H1 (cell line): ENCODE measurements around the gene QDPR. TPM values are rescaled to one million over a fixed set of nuclear protein-coding genes. Genes with fewer than 3 reads are reported as not detected.

ENCODE experiments used
- CTCF ChIA-PET: fragments of 300-600 bp; sonication (Branson Sonifier 250); formaldehyde crosslinking; loops from one replicate; lab custom pipeline; 2021; ENCODE audit not compliant: partially characterized antibody; lab: Charles Lee
- POLR2A ChIA-PET: fragments of 300-600 bp; sonication (Branson Sonifier 250); formaldehyde crosslinking; loops from one replicate; lab custom pipeline; 2021; ENCODE audit warnings: inconsistent platforms; ENCODE audit not compliant: partially characterized antibody; lab: Charles Lee
- DNase-seq, 2 experiments: peaks; one replicate each; pipeline versions ENCODE4 v3.0.0 to v3.0.0-alpha.2; 2010 to 2022; ENCODE audit warnings: low spot score in 2 of 2, low read depth in 1 of 2, mixed read lengths in 1 of 2
- FAIRE-seq: peaks from 2 replicates; lab custom pipeline; 2011; peaks lifted over from hg19 to GRCh38; lab: Jason Lieb, UNC
- H2AFZ ChIP-seq: 2 replicates; pipeline ENCODE4 v1.8.1; 2012; ENCODE audit warnings: low read length, inconsistent platforms
- H2AK5ac ChIP-seq: 2 replicates; pipeline ENCODE4 v1.6.1; 2013; ENCODE audit warnings: low read depth, low read length
- H2BK120ac ChIP-seq: replicated peaks from 2 replicates; pipeline ENCODE3; 2013; ENCODE audit warnings: low read depth, low read length, inconsistent platforms
- H2BK12ac ChIP-seq: 2 replicates; pipeline ENCODE4 v1.6.1; 2013; ENCODE audit warnings: low read depth, low read length
- H2BK15ac ChIP-seq: 2 replicates; pipeline ENCODE4 v1.6.1; 2013; ENCODE audit warnings: low read length
- H2BK20ac ChIP-seq: 2 replicates; pipeline ENCODE4 v1.6.1; 2013; ENCODE audit warnings: low read length
- H2BK5ac ChIP-seq: 2 replicates; pipeline ENCODE4 v1.6.1; 2013; ENCODE audit warnings: low read depth, low read length
- H3K14ac ChIP-seq: 2 replicates; pipeline ENCODE4 v1.6.1; 2013; ENCODE audit warnings: inconsistent platforms; ENCODE audit not compliant: insufficient read length
- H3K18ac ChIP-seq: 2 replicates; pipeline ENCODE4 v1.6.1; 2013; ENCODE audit warnings: low read length; ENCODE audit errors: extremely low read depth
- H3K23ac ChIP-seq: 2 replicates; pipeline ENCODE4 v1.6.1; 2013; ENCODE audit warnings: inconsistent platforms; ENCODE audit not compliant: insufficient read length
- H3K23me2 ChIP-seq: 2 replicates; pipeline ENCODE4 v1.6.1; 2013; ENCODE audit warnings: low read depth, low read length
- H3K27ac ChIP-seq: 2 replicates; pipeline ENCODE4 v1.6.1; 2011; ENCODE audit warnings: low read depth, low read length, inconsistent platforms
- H3K27me3 ChIP-seq, 4 experiments: replicated peaks in 1 of 4; 1 replicate in 1 of 4; 2 replicates in 3 of 4; pipeline versions ENCODE4 v1.6.1 to v1.8.1; 2011 to 2013; ENCODE audit warnings: low read length in 3 of 4, mild to moderate bottlenecking in 3 of 4, inconsistent platforms in 2 of 4, mixed read lengths in 2 of 4, moderate library complexity in 1 of 4; ENCODE audit not compliant: control insufficient read depth in 3 of 4, insufficient read depth in 3 of 4; ENCODE audit errors: extremely low read depth in 1 of 4
- H3K36me3 ChIP-seq, 4 experiments: 2 replicates each; pipeline versions ENCODE4 v1.6.1 to v1.8.1; 2011 to 2013; ENCODE audit warnings: mild to moderate bottlenecking in 4 of 4, low read length in 3 of 4, moderate library complexity in 2 of 4, control low read depth in 1 of 4, inconsistent platforms in 1 of 4; ENCODE audit not compliant: insufficient read depth in 4 of 4, control insufficient read depth in 2 of 4
- H3K4ac ChIP-seq: replicated peaks from 2 replicates; pipeline ENCODE3; 2013; ENCODE audit warnings: low read length, low read depth, mixed read lengths, inconsistent platforms; ENCODE audit not compliant: insufficient read length
- H3K4me1 ChIP-seq, 4 experiments: replicated peaks in 1 of 4; 1 replicate in 1 of 4; 2 replicates in 3 of 4; pipeline versions ENCODE4 v1.6.1 to v1.8.1; 2011 to 2013; ENCODE audit warnings: low read length in 3 of 4, inconsistent platforms in 2 of 4, mixed read lengths in 1 of 4; ENCODE audit not compliant: insufficient read depth in 4 of 4, control insufficient read depth in 3 of 4
- H3K4me2 ChIP-seq, 2 experiments: 2 replicates each; pipeline versions ENCODE4 v1.6.1 to v1.8.1; 2011 to 2013; ENCODE audit warnings: low read depth in 2 of 2, low read length in 2 of 2, control low read depth in 1 of 2, inconsistent platforms in 1 of 2, mild to moderate bottlenecking in 1 of 2; ENCODE audit not compliant: insufficient read depth in 1 of 2
- H3K4me3 ChIP-seq, 4 experiments: fragments of 200-600, 300-600 bp in 1 of 4; sonication (generic), shearing (Covaris generic), sonication (Bioruptor Twin) in 1 of 4; 2 replicates each; pipeline versions ENCODE4 v1.5.1 to v1.8.1; 2011 to 2016; ENCODE audit warnings: low read length in 4 of 4, low read depth in 3 of 4, control low read depth in 2 of 4, inconsistent platforms in 2 of 4, mild to moderate bottlenecking in 2 of 4, mixed read lengths in 1 of 4, moderate library complexity in 1 of 4; ENCODE audit not compliant: insufficient read depth in 2 of 4; ENCODE audit errors: extremely low read depth in 1 of 4
- H3K56ac ChIP-seq: replicated peaks from 2 replicates; pipeline ENCODE3; 2013; ENCODE audit warnings: low read depth, mild to moderate bottlenecking, mixed read lengths, low read length, inconsistent platforms; ENCODE audit not compliant: insufficient read length
- H3K79me1 ChIP-seq: 2 replicates; pipeline ENCODE4 v1.6.1; 2013; ENCODE audit warnings: low read depth, low read length, control low read depth
- H3K79me2 ChIP-seq, 2 experiments: 2 replicates each; pipeline versions ENCODE4 v1.6.1 to v1.8.1; 2012 to 2013; ENCODE audit warnings: low read length in 2 of 2, mild to moderate bottlenecking in 2 of 2, inconsistent platforms in 1 of 2; ENCODE audit not compliant: insufficient read depth in 2 of 2, control insufficient read depth in 1 of 2
- H3K9ac ChIP-seq, 4 experiments: replicated peaks in 1 of 4; 1 replicate in 1 of 4; 2 replicates in 3 of 4; pipeline versions ENCODE4 v1.6.1 to v1.8.1; 2011 to 2013; ENCODE audit warnings: low read depth in 3 of 4, low read length in 3 of 4, control low read depth in 2 of 4, mild to moderate bottlenecking in 2 of 4, moderate library complexity in 2 of 4, inconsistent platforms in 1 of 4; ENCODE audit errors: extremely low read depth in 1 of 4
- H3K9me3 ChIP-seq, 2 experiments: 2 replicates each; pipeline versions ENCODE4 v1.6.1 to v1.8.1; 2012 to 2013; ENCODE audit warnings: mild to moderate bottlenecking in 2 of 2, moderate library complexity in 2 of 2, control low read depth in 1 of 2, inconsistent platforms in 1 of 2, low read depth in 1 of 2, low read length in 1 of 2, mixed read lengths in 1 of 2; ENCODE audit not compliant: insufficient read depth in 2 of 2
- H4K20me1 ChIP-seq, 2 experiments: replicated peaks in 1 of 2; 2 replicates each; pipeline versions ENCODE3 to v1.8.1; 2011 to 2013; ENCODE audit warnings: inconsistent platforms in 2 of 2, low read length in 2 of 2, mild to moderate bottlenecking in 1 of 2; ENCODE audit not compliant: insufficient read depth in 2 of 2, control insufficient read depth in 1 of 2
- H4K5ac ChIP-seq: 2 replicates; pipeline ENCODE4 v1.6.1; 2013; ENCODE audit warnings: low read length, low read depth, mixed read lengths, inconsistent platforms; ENCODE audit not compliant: insufficient read length
- H4K8ac ChIP-seq: 2 replicates; pipeline ENCODE4 v1.8.0; 2013; ENCODE audit warnings: mild to moderate bottlenecking, moderate library complexity, low read length, inconsistent platforms; ENCODE audit not compliant: insufficient read depth; ENCODE audit errors: extremely low read depth
- H4K91ac ChIP-seq: replicated peaks from 2 replicates; pipeline ENCODE3; 2013; ENCODE audit warnings: low read length, mixed read lengths, inconsistent platforms; ENCODE audit not compliant: insufficient read length
- KDM4A ChIP-seq: IDR thresholded peaks from one replicate; pipeline ENCODE4 v1.7.1; 2012; ENCODE audit warnings: low read depth, mild to moderate bottlenecking, moderate library complexity, low read length, inconsistent platforms; ENCODE audit not compliant: severe bottlenecking
- ZNF274 ChIP-seq: IDR thresholded peaks from 2 replicates; pipeline ENCODE4 v1.7.0; 2012; ENCODE audit warnings: low read length, borderline replicate concordance; ENCODE audit errors: extremely low read depth
- WGBS, 2 experiments: shearing (Covaris generic) in 1 of 2; methylation state at CpG; one replicate each; pipeline versions ENCODE4 v1.1.6 to v1.1.7; 2013 to 2015; ENCODE audit warnings: low lambda C conversion rate in 2 of 2, mixed read lengths in 2 of 2, inconsistent platforms in 1 of 2, low coverage in 1 of 2, missing lambda C conversion rate in 1 of 2; ENCODE audit not compliant: insufficient replicate concordance in 2 of 2, insufficient coverage in 1 of 2, insufficient read length in 1 of 2; ENCODE audit errors: extremely low coverage in 1 of 2, missing lambda C conversion rate in 1 of 2; 5-methylcytosine and 5-hydroxymethylcytosine counted together
- polyA plus RNA-seq, 7 experiments: library from polyadenylated mRNA; depleted of rRNA in 3 of 7; stranded (reverse) in 5 of 7; unstranded in 2 of 7; fragments of >200 nt in 5 of 7; fragments of 200-250 nt in 2 of 7; gene quantifications; 1 replicate in 5 of 7; 2 replicates in 1 of 7; 4 replicates in 1 of 7; pipeline versions ENCODE4 v1.2.1 to v1.2.3, GENCODE V29; 2011 to 2013; ENCODE audit warnings: missing spikeins in 2 of 7, mixed read lengths in 2 of 7
- total RNA-seq: library from RNA; stranded (reverse); fragmentation: NEBNext Ultra II Directional; extraction: Animal tissue kit (Norgen Biotek cat#: 25700); gene quantifications from 2 replicates; pipeline ENCODE4 v1.2.1, GENCODE V29; 2021

Gene QDPR
- total and polyA plus RNA-seq, 2 of the 8 experiments (the other 6 are each of a cell fraction or from before 2014, with no cell fraction given) = 33.6 to 35.9 TPM

- H3K36me3 ChIP-seq = no peaks in the 10 kb centered on the region
- H3K4me1 ChIP-seq = peaks cover 0 to 4% (median 2%) of the 10 kb centered on the region in 4 experiments; a peak in 4 of 7 replicates
- H2BK5ac ChIP-seq = no peak overlapping the region
- no peaks in the 10 kb centered on the region for H3K27me3 ChIP-seq
- no peaks in the 10 kb centered on the region for H4K20me1 ChIP-seq
- H4K5ac ChIP-seq = no peak overlapping the region
- H2BK15ac ChIP-seq = no peak overlapping the region
- no peak overlapping the region for H2BK12ac ChIP-seq
- H2AK5ac ChIP-seq = no peak overlapping the region
- 0 out of 2 replicates have a peak, but pooled peaks cover 3% of the 10 kb centered on the region for H3K23me2 ChIP-seq
- no peak overlapping the region for H3K27ac ChIP-seq
- no peak overlapping the region for H3K9ac ChIP-seq
- CTCF ChIA-PET = interaction anchor here (0.7 to 2.9 kb wide), 4 partner anchors 18 to 115 kb away, joined by 3 to 28 read pairs (median 4); no protein-coding TSS in a partner anchor
- no peak overlapping the region for H2BK20ac ChIP-seq
- no peak overlapping the region for H2AFZ ChIP-seq
- no peaks in the 10 kb centered on the region for H3K79me2 ChIP-seq
- WGBS, 2 experiments = 92% methylated on average over 12 of the region's 12 CpGs; no CpG with 5 or more reads in 1 of the 2 experiments
- no peaks in the 10 kb centered on the region for H3K9me3 ChIP-seq
- TF ChIP-seq ZNF274 (no peak), KDM4A (no peak)
- no peak overlapping the region for H4K91ac ChIP-seq
- no peak overlapping the region for H3K18ac ChIP-seq
- H2BK120ac ChIP-seq = no peak overlapping the region
- no peak overlapping the region for H3K4ac ChIP-seq
- H4K8ac ChIP-seq = no peak overlapping the region
- H3K56ac ChIP-seq = no peak overlapping the region
- POLR2A ChIA-PET = no interaction called here
- no peak overlapping the region for H3K4me3 ChIP-seq
- DNase-seq = no peak
- no peak overlapping the region for H3K23ac ChIP-seq
- H3K14ac ChIP-seq = no peak overlapping the region
- FAIRE-seq = no peak
- no peak overlapping the region for H3K4me2 ChIP-seq
- no peaks in the 10 kb centered on the region for H3K79me1 ChIP-seq
These were observed 34.8 kb upstream of the QDPR start for GRCh38 chr4:17546678-17547077.
